GM21390 (cell line): Measurements from ENCODE around the gene ITFG2.
"Not testable (repeated sequence)": the region's sequence is repeated elsewhere in the genome, so short reads cannot be mapped to it uniquely, and the experiment has no call there.

ENCODE experiments used
- ATAC-seq: cut with Tn5 transposase; IDR thresholded peaks from one replicate; pipeline ENCODE4 v1.9.1; 2021; ENCODE audit not compliant: unreplicated experiment

Gene ITFG2

GRCh38 chr12:2858944-2859421 is 46.5 kb downstream of the ITFG2 start:
- no peak for ATAC-seq

GRCh38 chr12:2860170-2860569 is 47.7 kb downstream of the ITFG2 start:
- no peak for ATAC-seq

GRCh38 chr12:2862876-2863275 is 50.4 kb downstream of the ITFG2 start:
- ATAC-seq = no peak

GRCh38 chr12:2863402-2863801 is 50.9 kb downstream of the ITFG2 start:
- not testable (repeated sequence) for ATAC-seq

- no peak for ATAC-seq
Measured at GRCh38 chr12:2864198-2864597, 51.7 kb downstream of the ITFG2 start.

GRCh38 chr12:2868986-2869632 is 56.6 kb downstream of the ITFG2 start:
- ATAC-seq = not testable (repeated sequence)
